ENCODE results near the gene FSTL4.

- TF ChIP-seq, protein P1, sequence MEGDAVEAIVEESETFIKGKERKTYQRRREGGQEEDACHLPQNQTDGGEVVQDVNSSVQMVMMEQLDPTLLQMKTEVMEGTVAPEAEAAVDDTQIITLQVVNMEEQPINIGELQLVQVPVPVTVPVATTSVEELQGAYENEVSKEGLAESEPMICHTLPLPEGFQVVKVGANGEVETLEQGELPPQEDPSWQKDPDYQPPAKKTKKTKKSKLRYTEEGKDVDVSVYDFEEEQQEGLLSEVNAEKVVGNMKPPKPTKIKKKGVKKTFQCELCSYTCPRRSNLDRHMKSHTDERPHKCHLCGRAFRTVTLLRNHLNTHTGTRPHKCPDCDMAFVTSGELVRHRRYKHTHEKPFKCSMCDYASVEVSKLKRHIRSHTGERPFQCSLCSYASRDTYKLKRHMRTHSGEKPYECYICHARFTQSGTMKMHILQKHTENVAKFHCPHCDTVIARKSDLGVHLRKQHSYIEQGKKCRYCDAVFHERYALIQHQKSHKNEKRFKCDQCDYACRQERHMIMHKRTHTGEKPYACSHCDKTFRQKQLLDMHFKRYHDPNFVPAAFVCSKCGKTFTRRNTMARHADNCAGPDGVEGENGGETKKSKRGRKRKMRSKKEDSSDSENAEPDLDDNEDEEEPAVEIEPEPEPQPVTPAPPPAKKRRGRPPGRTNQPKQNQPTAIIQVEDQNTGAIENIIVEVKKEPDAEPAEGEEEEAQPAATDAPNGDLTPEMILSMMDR (IDR thresholded peaks at IDR 0.05) = no peak
- TF ChIP-seq POLR2AphosphoS5 (IDR thresholded peaks at IDR 0.05) (no peak), POLR2A (IDR thresholded peaks at IDR 0.05) (no peak), EP300 (IDR thresholded peaks at IDR 0.05) (no peak)
Observed at GRCh38 chr5:133408322-133408721, 204.0 kb downstream of the FSTL4 start.

Measured in upper lobe of left lung (tissue), 4 donors.